HepG2 (cell line): ENCODE measurements around the gene KANSL1. TPM values are rescaled to one million over a fixed set of nuclear protein-coding genes. Genes with fewer than 3 reads are reported as not detected.

Source experiments
- IKZF4 ChIP-seq: sonication (generic); formaldehyde crosslinking; IDR thresholded peaks from 2 replicates; pipeline ENCODE4 v1.5.1; 2020; ENCODE audit warnings: borderline replicate concordance, mild to moderate bottlenecking, low read depth, missing genetic modification reagents; ENCODE audit errors: not compliant biosample characterization
- RBAK ChIP-seq: sonication (generic); formaldehyde crosslinking; IDR thresholded peaks from 2 replicates; pipeline ENCODE4 v1.5.1; 2020; ENCODE audit warnings: mild to moderate bottlenecking, missing genetic modification reagents
- REPIN1 ChIP-seq: sonication (generic); formaldehyde crosslinking; IDR thresholded peaks from 2 replicates; pipeline ENCODE4 v1.8.0; 2022; ENCODE audit warnings: missing genetic modification reagents, low read depth, mild to moderate bottlenecking, borderline replicate concordance
- REST ChIP-seq, 2 experiments: IDR thresholded peaks; 2 replicates each; pipeline ENCODE4 v1.6.1; 2011 to 2012; ENCODE audit warnings: low read length in 2 of 2, borderline replicate concordance in 1 of 2, low read depth in 1 of 2, mild to moderate bottlenecking in 1 of 2, moderate library complexity in 1 of 2
- TIGD3 ChIP-seq: sonication (generic); formaldehyde crosslinking; IDR thresholded peaks from 2 replicates; pipeline ENCODE4 v1.5.1; 2020; ENCODE audit warnings: mild to moderate bottlenecking, missing genetic modification reagents, borderline replicate concordance
- TMF1 ChIP-seq: sonication (generic); formaldehyde crosslinking; IDR thresholded peaks from 2 replicates; pipeline ENCODE4 v1.8.1; 2022; ENCODE audit warnings: low read depth, missing genetic modification reagents
- ZBTB40 ChIP-seq, 2 experiments: fragments of 450-650 bp in 1 of 2; sonication (generic) in 1 of 2; formaldehyde crosslinking in 1 of 2; IDR thresholded peaks; 2 replicates each; pipeline versions ENCODE4 v1.6.1 to v1.8.0; 2016 to 2022; ENCODE audit warnings: antibody characterized with exemption in 1 of 2, mild to moderate bottlenecking in 1 of 2, missing genetic modification reagents in 1 of 2
- ZKSCAN1 ChIP-seq: fragments of 150-350 bp; IDR thresholded peaks from 2 replicates; pipeline ENCODE4 v1.6.1; 2014; ENCODE audit warnings: low read length
- ZNF546 ChIP-seq: sonication (generic); formaldehyde crosslinking; conservative IDR thresholded peaks from 2 replicates; pipeline ENCODE4 v1.8.1; 2023; ENCODE audit warnings: mild to moderate bottlenecking, missing genetic modification reagents
- ZNF558 ChIP-seq: sonication (generic); formaldehyde crosslinking; IDR thresholded peaks from 2 replicates; pipeline ENCODE4 v1.9.0; 2022; ENCODE audit warnings: mild to moderate bottlenecking, missing genetic modification reagents, borderline replicate concordance
- ZNF607 ChIP-seq: sonication (generic); formaldehyde crosslinking; IDR thresholded peaks from 2 replicates; pipeline ENCODE4 v1.5.1; 2020; ENCODE audit warnings: missing genetic modification reagents, mild to moderate bottlenecking, borderline replicate concordance
- ZNF773 ChIP-seq: sonication (generic); formaldehyde crosslinking; IDR thresholded peaks from 2 replicates; pipeline ENCODE4 v1.4.0; 2020; ENCODE audit warnings: missing genetic modification reagents, borderline replicate concordance
- ZNF839 ChIP-seq: sonication (generic); formaldehyde crosslinking; IDR thresholded peaks from 2 replicates; pipeline ENCODE4 v1.4.0; 2020; ENCODE audit warnings: missing genetic modification reagents, mild to moderate bottlenecking, borderline replicate concordance
- polyA plus RNA-seq, 8 experiments: library from polyadenylated mRNA; depleted of rRNA in 3 of 8; stranded (reverse) in 7 of 8; unstranded in 1 of 8; fragments of >200 nt; fragmentation: Illumina TruSeq in 4 of 8; extraction: Trizol in 4 of 8; gene quantifications; 2 replicates each; pipeline versions ENCODE4 v1.2.1 to v1.2.3, GENCODE V29; 2011 to 2016; ENCODE audit warnings: low read depth in 4 of 8, missing spikeins in 1 of 8, mixed read lengths in 1 of 8; ENCODE audit not compliant: insufficient read depth in 1 of 8
- total RNA-seq, 5 experiments: library from RNA; depleted of rRNA; stranded (reverse); fragments of >200 nt; fragmentation: Illumina TruSeq; extraction: Trizol; gene quantifications; 2 replicates each; pipeline ENCODE4 v1.2.3, GENCODE V29; 2016; ENCODE audit warnings: low read depth in 1 of 5

KANSL1 gene
- total and polyA plus RNA-seq, 2 of the 13 experiments (the other 11 are each of a cell fraction or from before 2014, with no cell fraction given): 24.0 to 59.6 TPM

GRCh38 chr17:46193626-46194392 lies 580 bp upstream of the KANSL1 start (continued):
- peak; percentile 43; the same call in 1 of the 2 replicates for TF ChIP-seq ZBTB40 (IDR thresholded peaks at IDR 0.05)
- TF ChIP-seq ZBTB40 (CRISPR knock-in tag; IDR thresholded peaks at IDR 0.05): peak; percentile 79; the same call in 1 of the 2 replicates
- peak; percentile 91 for TF ChIP-seq ZNF546 (CRISPR knock-in tag)
- peak; percentile 15; the same call in 1 of the 2 replicates for TF ChIP-seq REPIN1
- TF ChIP-seq TMF1 (CRISPR knock-in tag): peak; percentile 87
- no peak for TF ChIP-seq ZNF558 (CRISPR knock-in tag)
- no peak for TF ChIP-seq TIGD3 (CRISPR knock-in tag)
- TF ChIP-seq ZNF607: peak; percentile 93
- peak; percentile 87 for TF ChIP-seq IKZF4 (CRISPR knock-in tag)
- no peak; the same call in 1 of the 2 replicates for TF ChIP-seq ZKSCAN1
- peak; percentile 74; the same call in 1 of the 2 replicates for TF ChIP-seq ZNF839 (CRISPR knock-in tag)
- TF ChIP-seq ZNF773 (CRISPR knock-in tag): peak; percentile 46; the same call in 1 of the 2 replicates
- TF ChIP-seq REST (IDR thresholded peaks at IDR 0.05; ENCODE audit: borderline replicate concordance in 1 of 2, low read depth in 1 of 2, low read length in 2 of 2): peak in 1 of 2 experiments; percentile 29; a peak in 1 of 4 replicates
- no peak for TF ChIP-seq RBAK
